ENCODE measurements around the gene SH2D4B. TPM values are rescaled to one million over a fixed set of nuclear protein-coding genes. Genes with fewer than 3 reads are reported as not detected.

Gene SH2D4B
- total RNA-seq, 2 donors from 2014 or later: 0.13 TPM; not detected in 1

- H3K27me3 ChIP-seq (ENCODE audit: control insufficient read depth, insufficient read depth, low read length, poor library complexity, severe bottlenecking): no peaks in the 10 kb centered on the region
- no peaks in the 10 kb centered on the region for H3K36me3 ChIP-seq (ENCODE audit: control insufficient read depth, insufficient read depth, low read length)
- no peaks in the 10 kb centered on the region for H3K9me3 Mint-ChIP-seq
- H3K36me3 Mint-ChIP-seq (ENCODE audit: low read depth): no peaks in the 10 kb centered on the region
- no peaks in the 10 kb centered on the region for H3K4me1 ChIP-seq (ENCODE audit: control insufficient read depth, insufficient read depth, low read length)
- H3K27ac ChIP-seq (ENCODE audit: low read depth, low read length): no peak overlapping the region
- H3K4me3 Mint-ChIP-seq: no peak overlapping the region
- H3K4me1 Mint-ChIP-seq: no peaks in the 10 kb centered on the region
- H3K27me3 Mint-ChIP-seq (ENCODE audit: insufficient read depth): peaks cover 6% of the 10 kb centered on the region
- DNase-seq: peak; percentile 17
- 77 to 89% methylated on average over 4 to 8 of the region's 8 CpGs for WGBS, 2 experiments (ENCODE audit: insufficient coverage in 1 of 2, insufficient read length in 1 of 2)
- H3K9me3 ChIP-seq (ENCODE audit: control insufficient read depth, low read length): no peaks in the 10 kb centered on the region
- H3K4me3 ChIP-seq (ENCODE audit: low read length): no peak overlapping the region
- no peak overlapping the region for H3K9ac ChIP-seq (ENCODE audit: extremely low read depth, low read length, poor library complexity, severe bottlenecking)
- no peak overlapping the region for H3K27ac Mint-ChIP-seq
- TF ChIP-seq CTCF (conservative IDR thresholded peaks at IDR 0.05): no peak
These were observed 75.9 kb downstream of the SH2D4B start for GRCh38 chr10:80613466-80614170.

DNA sequence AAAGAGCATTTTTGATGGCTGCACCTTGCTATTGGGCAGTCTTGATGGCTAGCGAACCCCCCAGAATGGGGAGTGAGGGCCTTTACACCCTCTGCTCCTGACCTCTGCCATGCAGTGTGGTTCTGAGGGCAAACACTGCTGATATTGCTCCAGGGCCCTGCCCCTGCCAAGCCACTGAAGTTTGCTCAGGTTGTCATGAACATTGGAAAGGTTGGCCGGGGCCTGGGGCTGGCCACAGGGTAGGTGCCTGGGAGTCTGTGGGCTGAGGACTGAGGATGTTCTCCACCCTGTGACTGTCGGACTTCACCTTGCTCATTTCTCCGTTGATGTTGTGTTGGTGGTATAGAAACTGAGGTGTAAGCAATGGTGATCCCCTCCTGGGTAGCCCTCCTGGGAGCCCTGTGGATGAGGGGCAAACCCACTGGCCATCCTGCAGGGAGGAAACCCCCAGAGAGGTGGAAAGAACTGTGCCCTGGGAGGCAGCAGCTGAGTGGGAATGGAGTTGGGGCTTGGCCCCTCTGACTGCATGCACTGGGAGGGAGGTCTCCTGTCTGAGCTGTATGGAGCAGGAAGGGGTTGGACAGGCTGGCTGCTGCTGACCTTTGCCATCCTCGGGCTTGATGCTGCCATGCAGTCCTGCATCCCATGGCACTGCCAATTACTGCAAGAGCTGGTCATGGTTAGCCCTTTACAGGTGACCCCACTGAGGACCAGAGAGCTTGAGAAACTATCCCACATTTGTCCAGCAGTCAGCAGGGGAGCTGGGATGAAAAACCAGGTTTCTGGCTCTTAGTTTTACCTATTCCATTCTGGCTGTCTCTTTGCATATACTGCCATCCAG is 77.1 kb downstream of the SH2D4B start:
- no peak overlapping the region for H3K9ac ChIP-seq (ENCODE audit: extremely low read depth, low read length, poor library complexity, severe bottlenecking)
- Mint-ChIP-seq H3K36me3 (ENCODE audit: low read depth) (no peaks in the 10 kb centered on the region), H3K27ac (no peak overlapping the region), H3K4me1 (no peaks in the 10 kb centered on the region), H3K4me3 (no peak overlapping the region), H3K27me3 (ENCODE audit: insufficient read depth) (peaks cover 6% of the 10 kb centered on the region), H3K9me3 (no peaks in the 10 kb centered on the region)
- H3K9me3 ChIP-seq (ENCODE audit: control insufficient read depth, low read length): no peaks in the 10 kb centered on the region
- no peaks in the 10 kb centered on the region for H3K4me1 ChIP-seq (ENCODE audit: control insufficient read depth, insufficient read depth, low read length)
- H3K4me3 ChIP-seq (ENCODE audit: low read length): no peak overlapping the region
- 92 to 96% methylated on average over 3 to 5 of the region's 5 CpGs for WGBS, 2 experiments (ENCODE audit: insufficient coverage in 1 of 2, insufficient read length in 1 of 2)
- TF ChIP-seq CTCF (conservative IDR thresholded peaks at IDR 0.05): no peak
- H3K36me3 ChIP-seq (ENCODE audit: control insufficient read depth, insufficient read depth, low read length): no peaks in the 10 kb centered on the region
- DNase-seq: peak; percentile 18
- H3K27me3 ChIP-seq (ENCODE audit: control insufficient read depth, insufficient read depth, low read length, poor library complexity, severe bottlenecking): no peaks in the 10 kb centered on the region
- no peak overlapping the region for H3K27ac ChIP-seq (ENCODE audit: low read depth, low read length)

DNA sequence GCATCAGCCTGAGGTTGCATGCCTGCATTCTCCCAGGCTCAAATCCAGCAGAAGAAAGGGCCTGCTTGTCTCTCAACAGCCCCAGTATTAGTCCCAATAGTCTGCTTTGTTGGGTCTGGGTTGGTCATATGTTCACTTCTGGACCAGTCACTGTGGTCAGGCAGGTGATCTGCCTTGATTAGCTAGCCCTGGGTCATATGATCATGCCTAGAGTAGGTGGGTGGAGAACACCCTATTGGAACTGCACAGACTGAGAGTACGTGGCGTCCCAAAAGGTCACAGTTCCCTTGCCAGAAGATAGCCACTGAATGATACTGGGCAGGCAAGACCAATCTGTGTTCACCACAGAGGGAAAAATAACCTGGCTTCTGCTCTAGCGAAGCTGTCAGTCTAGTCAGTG is 80.1 kb downstream of the SH2D4B start:
- Histone ChIP-seq H3K9me3 (ENCODE audit: control insufficient read depth, low read length) (no peaks in the 10 kb centered on the region), H3K4me3 (ENCODE audit: low read length) (no peak overlapping the region), H3K9ac (ENCODE audit: extremely low read depth, low read length, poor library complexity, severe bottlenecking) (no peak overlapping the region), H3K27me3 (ENCODE audit: control insufficient read depth, insufficient read depth, low read length, poor library complexity, severe bottlenecking) (no peaks in the 10 kb centered on the region), H3K36me3 (ENCODE audit: control insufficient read depth, insufficient read depth, low read length) (no peaks in the 10 kb centered on the region), H3K4me1 (ENCODE audit: control insufficient read depth, insufficient read depth, low read length) (no peaks in the 10 kb centered on the region), H3K27ac (ENCODE audit: low read depth, low read length) (no peak overlapping the region)
- Mint-ChIP-seq H3K4me3 (no peak overlapping the region), H3K36me3 (ENCODE audit: low read depth) (no peaks in the 10 kb centered on the region), H3K27ac (no peak overlapping the region), H3K27me3 (ENCODE audit: insufficient read depth) (peaks cover 2% of the 10 kb centered on the region), H3K4me1 (no peaks in the 10 kb centered on the region), H3K9me3 (no peaks in the 10 kb centered on the region)
- TF ChIP-seq CTCF (conservative IDR thresholded peaks at IDR 0.05): no peak
- peak; percentile 22 for DNase-seq
- 90 to 95% methylated on average over 3 of the region's 3 CpGs for WGBS, 2 experiments (ENCODE audit: insufficient coverage in 1 of 2, insufficient read length in 1 of 2)

Measured in endodermal cell (in vitro differentiated cells).